Measurements from ENCODE around the gene IL17RB. TPM values are rescaled to one million over a fixed set of nuclear protein-coding genes. Genes with fewer than 3 reads are reported as not detected.

The IL17RB gene
- polyA plus RNA-seq, 1 donor = 3.9 TPM

DNA sequence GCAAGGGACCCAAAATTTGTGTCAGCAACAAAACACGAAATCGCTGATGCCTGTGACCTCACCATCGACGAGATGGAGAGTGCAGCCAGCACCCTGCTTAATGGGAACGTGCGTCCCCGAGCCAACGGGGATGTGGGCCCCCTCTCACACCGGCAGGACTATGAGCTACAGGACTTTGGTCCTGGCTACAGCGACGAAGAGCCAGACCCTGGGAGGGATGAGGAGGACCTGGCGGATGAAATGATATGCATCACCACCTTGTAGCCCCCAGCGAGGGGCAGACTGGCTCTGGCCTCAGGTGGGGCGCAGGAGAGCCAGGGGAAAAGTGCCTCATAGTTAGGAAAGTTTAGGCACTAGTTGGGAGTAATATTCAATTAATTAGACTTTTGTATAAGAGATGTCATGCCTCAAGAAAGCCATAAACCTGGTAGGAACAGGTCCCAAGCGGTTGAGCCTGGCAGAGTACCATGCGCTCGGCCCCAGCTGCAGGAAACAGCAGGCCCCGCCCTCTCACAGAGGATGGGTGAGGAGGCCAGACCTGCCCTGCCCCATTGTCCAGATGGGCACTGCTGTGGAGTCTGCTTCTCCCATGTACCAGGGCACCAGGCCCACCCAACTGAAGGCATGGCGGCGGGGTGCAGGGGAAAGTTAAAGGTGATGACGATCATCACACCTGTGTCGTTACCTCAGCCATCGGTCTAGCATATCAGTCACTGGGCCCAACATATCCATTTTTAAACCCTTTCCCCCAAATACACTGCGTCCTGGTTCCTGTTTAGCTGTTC is 35.0 kb upstream of the IL17RB start:
- no peak for DNase-seq (ENCODE audit: low read depth)

DNA sequence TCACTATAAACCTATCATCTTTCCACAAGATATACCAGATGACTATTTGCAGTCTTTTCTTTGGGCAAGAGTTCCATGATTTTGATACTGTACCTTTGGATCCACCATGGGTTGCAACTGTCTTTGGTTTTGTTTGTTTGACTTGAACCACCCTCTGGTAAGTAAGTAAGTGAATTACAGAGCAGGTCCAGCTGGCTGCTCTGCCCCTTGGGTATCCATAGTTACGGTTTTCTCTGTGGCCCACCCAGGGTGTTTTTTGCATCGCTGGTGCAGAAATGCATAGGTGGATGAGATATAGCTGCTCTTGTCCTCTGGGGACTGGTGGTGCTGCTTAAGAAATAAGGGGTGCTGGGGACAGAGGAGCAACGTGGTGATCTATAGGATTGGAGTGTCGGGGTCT is 33.9 kb upstream of the IL17RB start:
- DNase-seq (ENCODE audit: low read depth) = no peak

DNA sequence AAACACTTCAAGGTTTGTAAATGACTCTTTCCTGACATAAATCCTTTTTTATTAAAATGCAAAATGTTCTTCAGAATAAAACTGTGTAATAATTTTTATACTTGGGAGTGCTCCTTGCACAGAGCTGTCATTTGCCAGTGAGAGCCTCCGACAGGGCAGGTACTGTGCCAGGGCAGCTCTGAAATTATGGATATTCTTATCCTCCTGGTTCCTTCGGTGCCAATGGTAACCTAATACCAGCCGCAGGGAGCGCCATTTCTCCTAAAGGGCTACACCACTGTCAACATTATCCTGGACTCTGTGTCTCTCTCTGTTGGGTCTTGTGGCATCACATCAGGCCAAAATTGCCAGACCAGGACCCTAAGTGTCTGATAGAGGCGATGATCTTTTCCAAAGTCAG is 33.1 kb upstream of the IL17RB start:
- no peak for DNase-seq (ENCODE audit: low read depth)

DNA sequence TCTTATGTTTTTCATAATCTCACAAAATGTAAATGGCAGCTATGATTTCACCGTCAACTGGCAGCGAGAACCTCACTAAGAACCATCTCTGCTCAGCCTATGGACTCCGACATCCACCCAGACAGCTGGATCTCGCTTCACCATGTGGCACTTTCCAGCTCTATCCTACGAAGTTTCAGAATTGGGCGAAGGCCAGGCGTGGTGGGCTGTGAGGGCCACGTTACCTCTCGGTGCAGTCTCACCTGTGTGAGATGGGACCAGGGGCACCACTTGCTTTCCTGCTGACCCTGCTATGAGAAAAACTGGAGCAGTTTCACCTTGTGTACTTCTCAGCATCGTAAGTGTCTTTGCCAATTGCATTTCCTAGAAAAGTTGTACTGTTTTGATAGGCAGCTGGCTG is 32.5 kb upstream of the IL17RB start:
- no peak for DNase-seq (ENCODE audit: low read depth)

DNA sequence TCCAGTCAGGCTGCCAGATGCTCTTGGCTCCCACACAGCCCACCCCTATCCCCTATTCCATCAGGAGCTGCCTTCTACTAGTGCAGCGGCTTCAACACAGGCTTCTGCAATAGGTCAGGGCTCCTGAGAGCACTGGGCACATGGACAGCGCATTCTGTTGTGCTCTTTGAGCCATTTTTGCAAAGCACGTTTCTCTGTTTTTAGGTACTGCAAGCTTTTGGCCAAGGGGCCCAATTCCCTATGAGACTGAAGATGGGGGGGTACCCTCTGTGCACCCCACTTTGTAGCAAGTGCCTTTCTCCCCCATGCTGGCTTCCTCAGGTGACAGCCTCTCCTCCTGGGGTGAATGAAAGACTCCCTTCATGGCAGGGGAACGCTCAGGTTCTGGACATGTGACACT is 31.3 kb upstream of the IL17RB start:
- no peak for DNase-seq (ENCODE audit: low read depth)

DNA sequence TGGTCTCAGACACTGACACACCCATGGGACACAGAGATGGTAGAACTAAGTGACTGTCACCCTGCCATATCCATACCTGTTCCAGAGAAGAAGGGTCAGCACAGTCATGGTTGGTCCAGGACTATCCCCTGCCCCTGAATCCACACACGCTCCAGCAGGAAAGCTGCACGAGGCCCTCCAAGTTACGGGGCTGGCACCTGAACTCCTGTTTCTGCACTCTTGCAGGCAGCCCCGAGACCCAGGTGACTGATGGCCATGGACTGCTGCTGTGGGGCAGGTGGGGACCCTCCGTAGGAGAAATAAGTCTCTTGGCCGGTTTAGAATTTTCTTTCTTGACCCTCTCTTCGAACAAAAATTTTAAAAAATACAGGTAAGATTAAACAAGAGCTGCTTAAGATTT is 30.7 kb upstream of the IL17RB start:
- no peak for DNase-seq (ENCODE audit: low read depth)

DNA sequence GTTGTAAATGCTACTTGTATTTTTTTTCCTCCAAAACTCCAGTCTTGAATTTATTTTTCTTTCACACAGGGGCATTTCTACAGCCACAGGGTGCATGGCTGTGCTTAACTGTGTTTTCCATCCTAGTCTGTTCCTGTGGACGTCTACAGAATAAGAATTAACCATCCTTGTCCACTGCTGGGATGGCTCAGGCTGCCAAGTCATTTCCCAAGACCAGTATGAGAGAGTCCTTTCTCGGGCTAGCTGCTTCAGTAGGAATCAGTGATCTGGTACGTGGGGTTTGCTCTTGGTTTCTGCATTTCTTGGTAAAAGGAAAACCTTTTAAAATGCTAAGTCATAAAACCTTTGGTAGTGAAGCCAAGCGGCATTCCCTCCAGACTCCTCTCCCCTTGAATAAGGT is 29.9 kb upstream of the IL17RB start:
- no peak for DNase-seq (ENCODE audit: low read depth)

DNA sequence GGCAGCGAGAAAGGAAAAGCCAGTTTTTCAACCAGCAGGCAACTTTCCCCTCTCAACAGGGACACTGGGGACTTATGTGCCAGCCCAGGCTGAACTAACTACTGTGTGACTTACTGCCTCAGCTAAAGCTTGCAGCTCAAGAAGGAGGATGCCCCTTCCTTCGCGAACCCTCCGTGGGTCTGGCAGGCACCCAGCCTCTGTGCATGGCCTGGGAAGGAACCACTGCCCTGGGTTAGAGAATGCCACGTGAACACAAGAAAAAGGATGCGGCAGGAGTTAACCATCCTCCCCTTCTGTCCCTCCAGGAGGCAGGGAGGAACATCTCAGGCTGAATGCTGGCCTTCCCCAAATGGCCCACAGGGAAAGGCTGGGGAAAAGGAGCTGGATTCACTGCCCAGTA is 29.2 kb upstream of the IL17RB start:
- no peak for DNase-seq (ENCODE audit: low read depth)

DNA sequence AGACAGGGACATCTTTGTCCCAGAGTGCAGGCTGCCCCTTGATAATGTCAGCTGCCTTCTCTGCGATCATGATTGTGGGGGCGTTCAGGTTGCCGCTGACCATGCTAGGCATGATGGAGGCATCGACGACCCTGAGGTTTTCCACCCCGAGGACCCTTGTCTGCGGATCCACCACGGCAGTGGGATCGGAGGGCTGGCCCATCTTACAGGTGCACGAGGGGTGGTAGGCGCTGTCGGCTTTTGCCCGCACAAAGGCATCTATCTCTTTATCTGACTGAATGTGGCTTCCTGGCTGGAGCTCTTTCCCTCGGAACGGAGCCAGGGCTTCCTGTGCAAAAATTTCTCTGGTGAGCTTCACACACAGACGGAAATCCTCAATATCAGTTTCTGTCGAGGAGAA is 28.6 kb upstream of the IL17RB start:
- no peak for DNase-seq (ENCODE audit: low read depth)

DNA sequence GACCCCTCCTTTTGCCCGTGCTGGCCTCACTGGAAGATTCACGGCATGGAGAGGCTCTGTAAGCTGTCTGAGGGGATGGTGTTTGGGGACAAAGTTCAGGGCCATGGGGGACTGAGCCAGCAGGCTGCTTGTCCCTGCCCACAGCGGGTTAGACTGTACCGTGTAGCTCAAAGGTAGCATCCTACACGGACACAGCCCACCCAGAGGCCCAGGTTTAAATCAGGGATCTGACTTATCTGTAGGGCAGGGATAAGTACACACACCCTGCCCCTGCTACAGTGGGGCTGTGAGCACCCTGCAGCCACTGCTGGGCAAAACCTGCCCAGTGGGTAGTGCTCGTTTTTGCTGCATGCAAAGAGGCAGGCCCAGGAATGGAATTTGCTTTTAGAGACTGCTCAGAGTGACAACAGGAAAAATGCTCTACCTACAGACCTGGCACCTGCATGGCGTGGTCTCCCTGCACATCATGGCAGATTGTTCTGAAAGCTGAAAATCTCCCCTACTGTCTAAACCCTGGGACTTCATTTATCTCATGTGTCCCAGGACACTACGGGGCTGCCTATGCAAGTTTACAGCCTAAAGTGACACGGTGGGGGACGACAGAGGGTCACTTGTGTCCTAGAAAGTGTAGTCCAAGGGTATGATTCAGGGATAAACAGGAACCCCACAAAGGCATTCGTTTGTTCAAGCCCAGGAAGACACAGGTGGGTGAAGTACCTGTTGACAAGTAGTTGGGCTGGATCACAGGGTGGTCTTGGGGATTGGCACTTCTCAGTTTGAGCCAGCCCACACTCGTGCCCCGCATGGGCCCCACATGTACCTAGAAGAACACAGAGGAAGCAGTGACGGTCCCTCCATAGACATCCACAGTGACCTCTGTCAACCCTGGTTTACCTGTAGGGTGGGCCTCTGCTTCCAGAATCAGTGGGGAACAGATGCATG is 27.9 kb upstream of the IL17RB start:
- DNase-seq (ENCODE audit: low read depth) = no peak

DNA sequence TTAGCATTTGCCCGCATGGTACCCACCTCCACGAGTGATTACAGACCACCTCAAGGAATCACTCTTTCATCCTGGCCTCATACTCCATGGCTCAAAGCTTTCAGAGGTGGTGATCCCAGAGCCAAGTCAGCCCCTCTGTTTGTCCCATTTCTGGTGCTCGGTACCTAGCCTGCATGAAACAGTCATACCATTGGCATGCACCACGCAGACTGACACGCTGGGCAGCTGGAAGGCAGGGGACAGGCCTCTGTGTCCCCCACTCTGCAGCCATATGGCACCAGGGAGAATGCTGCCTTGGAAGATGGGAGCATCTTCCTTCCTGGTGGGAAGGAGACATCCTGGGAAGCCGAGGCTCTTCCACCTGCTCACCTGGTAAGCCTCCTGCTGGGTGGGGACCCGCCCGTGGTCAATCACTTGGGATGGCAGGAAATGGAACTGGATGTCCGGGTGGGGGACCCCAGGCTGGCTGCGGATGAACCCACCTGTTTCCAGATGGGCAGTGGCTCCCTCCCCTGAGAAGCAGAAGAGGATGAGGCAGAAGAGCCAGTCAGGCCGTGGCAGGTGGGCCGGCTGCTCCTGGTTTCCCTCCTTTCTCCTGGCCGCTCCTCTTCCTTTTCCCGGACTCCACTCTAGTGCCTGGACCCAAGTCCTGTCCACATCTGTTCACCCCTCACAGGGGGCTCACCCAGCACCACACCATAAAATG is 27.1 kb upstream of the IL17RB start:
- DNase-seq (ENCODE audit: low read depth) = no peak

DNA sequence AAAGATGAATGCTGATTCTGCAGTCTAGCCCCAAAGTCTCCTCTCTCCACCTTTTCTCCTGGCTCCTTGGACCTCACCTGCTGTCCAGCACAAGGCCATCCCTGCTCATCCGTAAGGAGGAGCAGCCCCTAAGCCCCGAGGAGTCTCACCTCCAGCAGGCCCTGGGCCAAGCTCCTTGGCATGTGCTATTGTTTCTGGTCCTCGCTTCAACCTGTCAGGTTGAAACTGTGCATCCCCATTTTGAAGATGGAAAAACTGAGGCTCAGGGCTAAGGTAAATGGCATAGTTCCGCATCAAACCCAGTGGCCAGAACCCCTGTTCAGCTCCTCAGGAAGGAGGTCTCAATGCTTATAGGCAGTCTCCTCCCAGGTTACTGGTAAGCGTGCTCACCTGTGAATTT is 26.3 kb upstream of the IL17RB start:
- no peak for DNase-seq (ENCODE audit: low read depth)

DNA sequence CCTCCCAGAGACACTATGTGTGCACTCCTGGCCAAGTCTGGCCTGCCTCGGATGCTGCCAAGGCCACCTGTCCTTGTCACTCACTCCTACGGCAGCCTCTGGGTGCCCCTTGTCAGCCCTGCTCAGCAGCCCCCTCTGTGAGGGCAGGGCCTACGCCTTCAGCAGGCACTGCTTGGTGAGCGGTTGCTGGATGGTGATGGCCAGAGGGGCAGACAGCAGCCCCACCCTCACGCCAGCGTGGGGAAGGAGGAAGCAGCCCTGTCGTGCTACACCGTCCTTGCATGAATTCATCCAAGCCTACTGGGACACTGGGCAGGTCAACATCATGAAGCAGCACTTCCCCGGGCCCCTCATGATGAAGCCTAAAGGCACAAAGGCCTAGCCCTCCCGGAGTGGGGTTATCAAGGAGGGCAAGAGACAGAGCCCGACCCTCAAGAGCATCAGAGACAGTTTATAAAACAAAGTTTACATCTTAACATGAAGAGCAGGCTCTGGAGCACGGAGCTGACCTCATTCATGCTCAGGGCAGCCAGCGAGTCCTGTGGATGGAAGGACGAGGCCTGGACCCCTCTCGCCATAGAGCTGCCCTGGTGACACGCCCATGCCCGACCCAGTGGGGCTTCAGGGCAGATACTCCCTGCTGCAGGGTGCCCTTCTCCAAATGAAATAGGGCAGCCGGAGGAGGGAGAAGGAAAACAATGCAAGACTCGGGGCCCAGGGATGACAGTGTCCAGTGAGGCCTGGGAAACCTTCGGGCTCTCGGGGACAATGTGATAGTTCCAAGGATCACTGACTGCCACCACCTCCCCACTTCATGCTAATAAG is 25.4 kb upstream of the IL17RB start:
- DNase-seq (ENCODE audit: low read depth) = no peak

DNA sequence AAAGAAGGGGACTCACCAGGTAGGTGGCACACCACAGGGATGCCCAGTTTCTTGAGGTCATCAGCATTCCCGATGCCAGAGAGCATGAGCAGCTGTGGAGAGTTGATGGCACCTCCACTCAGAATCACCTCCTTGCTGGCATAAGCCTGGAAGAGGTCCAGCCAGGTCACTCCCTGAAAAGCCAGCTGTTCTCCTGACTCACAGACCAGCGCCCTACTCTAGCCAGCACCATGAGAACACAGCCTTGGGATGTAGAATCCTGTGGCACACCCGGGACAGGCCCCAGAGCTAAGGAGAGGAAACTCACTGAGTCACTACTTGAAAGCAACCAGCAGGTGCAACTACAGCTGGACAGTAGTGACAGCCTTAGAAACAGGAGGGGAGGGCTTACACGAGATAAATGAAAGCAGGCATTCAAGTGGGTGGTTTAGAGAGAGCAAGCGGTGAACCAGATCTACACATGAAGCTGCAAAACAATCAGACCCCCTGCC is 24.7 kb upstream of the IL17RB start:
- DNase-seq (ENCODE audit: low read depth) = no peak

DNA sequence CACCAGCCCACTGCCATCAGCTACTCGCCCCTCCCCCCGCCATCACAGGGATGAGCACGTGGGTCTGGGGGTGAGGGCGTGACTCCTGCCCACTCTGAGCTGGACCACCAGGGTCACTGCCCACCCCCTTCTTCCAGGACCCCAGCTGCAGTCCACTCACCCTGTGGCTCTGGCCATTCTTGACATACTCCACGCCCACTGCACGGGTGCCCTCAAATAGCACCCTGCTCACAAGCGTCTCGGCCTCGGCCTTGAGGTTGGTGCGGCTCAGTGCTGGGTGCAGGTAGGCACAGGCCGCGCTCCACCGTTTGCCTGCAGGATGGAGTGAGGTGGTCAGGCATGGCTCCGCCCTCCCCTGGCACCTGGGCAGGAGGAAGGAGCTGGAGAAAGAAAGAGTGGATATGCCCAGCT is 24.0 kb upstream of the IL17RB start:
- DNase-seq (ENCODE audit: low read depth) = no peak

DNA sequence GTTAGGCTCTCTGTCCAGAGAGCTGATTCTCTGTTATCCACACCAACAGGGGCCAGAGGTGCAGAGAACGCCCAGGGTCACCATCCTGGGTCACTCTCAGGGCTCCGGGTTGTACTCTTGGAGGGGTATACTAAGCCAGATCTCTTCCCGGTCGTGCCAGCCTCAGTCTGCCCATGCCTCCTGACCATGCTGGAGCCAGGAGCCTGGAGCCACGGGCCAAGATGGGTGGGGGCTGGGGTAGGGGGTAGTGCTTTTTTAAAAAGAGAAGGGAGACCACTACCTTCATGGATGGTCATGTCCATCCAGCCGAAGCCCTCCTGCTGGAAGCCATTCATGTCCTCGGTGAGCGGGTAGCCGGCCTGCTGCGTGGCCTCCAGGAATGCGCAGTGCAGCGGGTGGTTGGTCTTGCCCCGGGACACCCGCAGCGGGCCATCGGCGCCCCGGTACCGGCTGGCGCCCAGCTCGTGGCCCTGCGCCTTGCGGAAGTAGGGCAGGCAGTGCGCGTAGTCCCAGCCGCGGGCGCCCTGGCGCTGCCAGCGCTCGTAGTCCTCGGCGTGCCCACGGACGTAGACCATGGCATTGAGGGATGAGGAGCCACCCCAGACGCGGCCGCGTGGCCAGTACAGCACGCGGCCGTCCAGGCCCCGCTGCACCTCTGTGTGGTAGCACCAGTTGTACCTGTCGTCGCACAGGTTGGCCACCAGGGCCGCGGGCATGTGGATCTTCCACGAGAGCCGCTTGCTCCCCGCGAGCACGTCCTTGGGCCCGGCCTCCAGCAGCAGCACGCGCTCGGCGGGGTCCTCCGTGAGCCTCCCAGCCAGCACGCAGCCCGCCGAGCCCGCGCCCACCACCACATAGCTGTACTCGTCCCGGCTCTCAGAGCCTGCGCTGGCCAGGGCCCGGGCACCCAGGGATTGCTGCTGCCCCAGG is 23.1 kb upstream of the IL17RB start:
- DNase-seq (ENCODE audit: low read depth) = no peak

DNA sequence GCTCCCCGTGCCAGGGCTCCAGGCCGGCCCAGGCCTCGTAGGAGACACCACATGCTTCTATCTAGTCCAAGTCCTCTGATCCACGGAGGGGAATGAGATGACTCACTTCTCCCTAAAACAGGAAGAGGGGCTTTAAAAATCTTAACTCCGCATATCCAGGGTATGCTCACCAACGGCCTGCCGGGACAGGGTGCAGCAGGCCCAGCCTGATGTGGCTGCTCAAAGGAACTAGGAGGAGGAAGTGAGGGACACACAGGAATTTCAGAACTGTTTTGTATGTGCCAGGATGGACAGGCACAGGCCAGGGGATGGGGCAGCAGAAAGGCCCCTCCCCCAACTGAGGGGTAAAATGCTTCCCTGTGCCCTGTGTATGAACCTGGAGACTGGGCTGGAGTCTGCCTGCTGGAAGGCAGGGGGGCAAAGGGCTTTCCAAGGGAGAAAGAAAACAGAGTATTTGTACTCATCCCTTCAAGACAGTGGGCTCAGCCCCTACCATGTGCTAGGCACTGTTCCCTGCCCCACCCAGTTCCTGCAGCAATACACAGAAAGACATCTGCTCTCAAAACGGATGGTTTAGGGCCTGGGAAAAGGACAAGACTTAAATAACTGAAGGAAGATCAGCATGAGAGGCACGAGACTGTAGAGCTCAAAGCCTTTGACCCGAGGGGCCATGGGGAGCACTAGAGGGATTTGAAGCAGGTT is 22.3 kb upstream of the IL17RB start:
- no peak for DNase-seq (ENCODE audit: low read depth)

DNA sequence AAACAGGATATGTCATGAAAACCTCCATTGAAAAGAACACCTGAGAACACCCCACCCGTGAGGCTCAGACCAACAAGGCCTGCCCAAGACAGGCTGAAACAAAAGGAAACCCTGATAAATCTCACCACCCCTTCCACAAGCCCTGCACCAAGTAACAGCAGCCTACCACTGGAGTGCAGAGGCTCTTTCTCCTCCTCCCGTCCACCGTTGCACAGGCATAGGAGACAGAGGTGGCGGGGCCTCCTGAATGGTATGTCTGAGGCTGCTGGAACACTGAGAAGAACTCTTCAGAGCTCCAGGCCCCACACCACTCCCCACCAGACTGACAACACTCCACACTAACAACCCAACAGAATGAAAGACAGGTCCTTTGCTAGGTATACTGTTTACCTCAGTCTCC is 21.6 kb upstream of the IL17RB start:
- no peak for DNase-seq (ENCODE audit: low read depth)

DNA sequence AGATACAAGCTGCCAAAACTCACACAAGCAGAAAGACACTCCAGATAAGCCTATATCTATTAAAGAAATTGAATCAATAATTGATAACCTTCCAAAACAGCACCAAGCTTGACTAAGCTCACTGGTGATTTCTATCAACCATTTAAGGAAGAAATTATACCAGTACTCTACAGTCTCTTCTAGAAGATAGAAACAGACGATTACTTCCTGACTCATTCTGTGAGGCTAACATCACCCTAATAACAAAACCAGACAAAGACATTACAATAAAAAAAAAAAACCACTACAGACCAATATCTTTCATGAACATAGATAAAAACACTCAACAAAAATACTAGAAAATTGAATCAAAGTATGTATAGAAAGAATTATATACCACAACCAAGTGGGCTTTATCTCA is 20.3 kb upstream of the IL17RB start:
- no peak for DNase-seq (ENCODE audit: low read depth)

DNA sequence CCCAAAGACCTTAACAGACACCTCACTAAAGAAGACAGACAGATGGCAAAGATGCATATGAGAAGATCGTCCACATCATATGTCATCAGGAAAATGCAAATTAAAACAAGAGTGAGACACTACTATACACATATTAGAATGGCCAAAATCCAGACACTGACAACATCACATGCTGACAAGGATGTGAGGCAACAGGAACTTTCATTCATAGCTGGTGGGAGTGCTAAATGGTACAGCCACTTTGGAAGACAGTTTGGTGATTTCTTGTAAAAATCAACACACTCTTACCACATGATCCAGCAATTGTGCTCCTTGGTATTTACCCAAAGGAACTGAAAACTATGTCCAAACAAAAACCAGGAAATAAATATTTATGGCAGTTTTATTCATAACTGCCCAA is 17.8 kb upstream of the IL17RB start:
- DNase-seq (ENCODE audit: low read depth) = no peak

All from forelimb muscle (tissue), 1 donor.